Measurements from ENCODE around the gene IL1RAPL2. TPM values are rescaled to one million over a fixed set of nuclear protein-coding genes. Genes with fewer than 3 reads are reported as not detected.

IL1RAPL2 gene
- total and polyA plus RNA-seq, 5 donors from 2014 or later = not detected

- ATAC-seq (ENCODE audit: low read depth in 2 of 2) (no peak), DNase-seq (no peak)
- Histone ChIP-seq H3K4me3 (ENCODE audit: low read depth, low read length) (no peak overlapping the region), H3K27me3 (ENCODE audit: control insufficient read depth, insufficient read depth, low read length) (no peaks in the 10 kb centered on the region), H3K9me3 (ENCODE audit: control insufficient read depth in 2 of 2, low read length in 2 of 2) (no peaks in the 10 kb centered on the region), H3K36me3 (ENCODE audit: control insufficient read depth, insufficient read depth, low read length) (no peaks in the 10 kb centered on the region), H3K4me1 (ENCODE audit: control insufficient read depth, insufficient read depth, low read length, poor library complexity, severe bottlenecking) (no peaks in the 10 kb centered on the region), H3K27ac (ENCODE audit: insufficient read depth, low read length, poor library complexity, severe bottlenecking) (no peak overlapping the region)
- H3K27ac Mint-ChIP-seq = no peak overlapping the region
- H3K9me3 Mint-ChIP-seq = peaks cover 0 to 9% (median 0%) of the 10 kb centered on the region in 7 donors
- H3K4me1 Mint-ChIP-seq = no peaks in the 10 kb centered on the region
- H3K27me3 Mint-ChIP-seq = no peaks in the 10 kb centered on the region
- no peaks in the 10 kb centered on the region for H3K36me3 Mint-ChIP-seq
- no peak overlapping the region for H3K4me3 Mint-ChIP-seq
These were observed 809.8 kb downstream of the IL1RAPL2 start for GRCh38 chrX:105375816-105376215.

- no peaks in the 10 kb centered on the region for H3K27me3 ChIP-seq (ENCODE audit: control insufficient read depth, insufficient read depth, low read length)
- Mint-ChIP-seq H3K36me3 (no peaks in the 10 kb centered on the region), H3K27me3 (no peaks in the 10 kb centered on the region), H3K9me3 (peaks cover 0 to 7% (median 0%) of the 10 kb centered on the region in 7 donors), H3K27ac (no peak overlapping the region), H3K4me3 (no peak overlapping the region), H3K4me1 (no peaks in the 10 kb centered on the region)
- no peak for ATAC-seq (ENCODE audit: low read depth in 2 of 2)
- no peaks in the 10 kb centered on the region for H3K9me3 ChIP-seq (ENCODE audit: control insufficient read depth in 2 of 2, low read length in 2 of 2)
- DNase-seq = no peak
- no peak overlapping the region for H3K27ac ChIP-seq (ENCODE audit: insufficient read depth, low read length, poor library complexity, severe bottlenecking)
- H3K36me3 ChIP-seq (ENCODE audit: control insufficient read depth, insufficient read depth, low read length) = no peaks in the 10 kb centered on the region
- no peaks in the 10 kb centered on the region for H3K4me1 ChIP-seq (ENCODE audit: control insufficient read depth, insufficient read depth, low read length, poor library complexity, severe bottlenecking)
- H3K4me3 ChIP-seq (ENCODE audit: low read depth, low read length) = no peak overlapping the region
These were observed 858.7 kb downstream of the IL1RAPL2 start for GRCh38 chrX:105424729-105425128.

DNA sequence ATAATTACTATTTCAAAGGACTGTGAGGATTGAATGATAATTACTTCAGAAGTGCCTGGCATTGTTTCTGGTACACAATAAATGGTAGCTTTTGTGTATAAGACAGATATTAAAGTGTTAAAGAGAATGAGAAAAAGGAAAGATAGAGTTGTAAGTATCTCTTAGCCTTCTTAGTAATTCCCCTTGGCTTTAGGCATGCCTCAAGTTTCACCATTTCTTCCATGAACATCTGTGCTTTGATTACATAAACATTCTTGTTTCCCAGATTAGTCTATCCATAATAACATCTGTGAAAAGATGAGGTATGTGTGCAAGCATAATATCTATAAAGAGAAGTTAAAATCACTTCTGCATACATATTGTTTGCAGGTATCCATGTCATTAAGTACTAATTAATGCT is 885.4 kb downstream of the IL1RAPL2 start:
- H3K36me3 ChIP-seq (ENCODE audit: control insufficient read depth, insufficient read depth, low read length) = no peaks in the 10 kb centered on the region
- peak overlapping the region in 1 of 3 donors; percentile 66 for H3K27ac Mint-ChIP-seq

DNA sequence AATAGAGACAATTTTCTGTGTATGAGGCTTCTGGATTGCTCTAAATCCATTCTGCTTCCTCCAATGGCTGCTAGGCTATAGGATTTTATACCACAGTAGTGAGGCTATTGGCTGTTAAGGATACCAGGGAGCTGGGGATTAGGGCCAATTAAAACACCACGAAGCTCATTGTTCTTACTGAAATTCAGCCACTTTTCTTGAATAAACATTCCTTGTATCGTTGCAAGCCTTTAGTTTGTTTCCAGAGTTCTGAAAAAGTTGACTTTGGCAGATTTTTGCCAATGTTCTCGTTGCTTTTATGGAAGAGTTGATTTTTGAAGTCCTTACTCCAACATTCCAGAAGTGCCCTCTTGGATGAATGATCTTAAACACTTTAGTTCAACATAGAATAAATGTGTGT is 892.8 kb downstream of the IL1RAPL2 start:
- no peak overlapping the region for H3K4me3 ChIP-seq (ENCODE audit: low read depth, low read length)
- Mint-ChIP-seq H3K27ac (no peak overlapping the region), H3K4me1 (no peaks in the 10 kb centered on the region), H3K27me3 (no peaks in the 10 kb centered on the region), H3K36me3 (no peaks in the 10 kb centered on the region), H3K4me3 (no peak overlapping the region), H3K9me3 (peaks cover 0 to 4% (median 0%) of the 10 kb centered on the region in 7 donors)
- H3K4me1 ChIP-seq (ENCODE audit: control insufficient read depth, insufficient read depth, low read length, poor library complexity, severe bottlenecking) = no peaks in the 10 kb centered on the region
- DNase-seq = no peak
- no peak overlapping the region for H3K27ac ChIP-seq (ENCODE audit: insufficient read depth, low read length, poor library complexity, severe bottlenecking)
- no peaks in the 10 kb centered on the region for H3K27me3 ChIP-seq (ENCODE audit: control insufficient read depth, insufficient read depth, low read length)
- no peaks in the 10 kb centered on the region for H3K36me3 ChIP-seq (ENCODE audit: control insufficient read depth, insufficient read depth, low read length)
- ATAC-seq (ENCODE audit: low read depth in 2 of 2) = no peak
- no peaks in the 10 kb centered on the region for H3K9me3 ChIP-seq (ENCODE audit: control insufficient read depth in 2 of 2, low read length in 2 of 2)

More for the DNA sequence above, 885.4 kb downstream of the IL1RAPL2 start:
- no peaks in the 10 kb centered on the region for H3K9me3 ChIP-seq (ENCODE audit: control insufficient read depth in 2 of 2, low read length in 2 of 2)
- ATAC-seq (ENCODE audit: low read depth in 2 of 2) = no peak
- Mint-ChIP-seq H3K27me3 (no peaks in the 10 kb centered on the region), H3K4me3 (no peak overlapping the region), H3K9me3 (peaks cover 0 to 6% (median 2%) of the 10 kb centered on the region in 7 donors), H3K4me1 (no peaks in the 10 kb centered on the region), H3K36me3 (no peaks in the 10 kb centered on the region)
- no peaks in the 10 kb centered on the region for H3K27me3 ChIP-seq (ENCODE audit: control insufficient read depth, insufficient read depth, low read length)
- H3K4me1 ChIP-seq (ENCODE audit: control insufficient read depth, insufficient read depth, low read length, poor library complexity, severe bottlenecking) = no peaks in the 10 kb centered on the region
- no peak for DNase-seq
- no peak overlapping the region for H3K27ac ChIP-seq (ENCODE audit: insufficient read depth, low read length, poor library complexity, severe bottlenecking)
- no peak overlapping the region for H3K4me3 ChIP-seq (ENCODE audit: low read depth, low read length)

DNA sequence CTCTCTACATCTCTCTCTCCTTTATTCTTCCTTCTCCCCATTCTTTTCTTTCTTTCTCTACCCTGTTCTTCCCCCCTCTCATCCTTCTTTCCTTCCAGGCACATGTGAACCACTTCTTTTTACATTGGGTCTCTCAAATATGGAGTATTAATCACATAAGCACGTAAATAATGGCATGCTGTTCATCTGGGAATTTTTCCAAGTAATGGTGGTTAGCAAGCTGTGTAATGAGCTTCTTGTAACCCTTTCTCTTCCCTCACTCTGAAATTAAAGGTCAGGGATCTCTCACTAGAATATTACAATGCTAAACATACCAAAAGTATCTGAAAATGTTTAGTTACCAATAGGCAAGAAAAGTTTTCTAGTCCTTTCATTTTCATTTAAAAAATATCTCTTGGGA is 894.4 kb downstream of the IL1RAPL2 start:
- H3K4me1 Mint-ChIP-seq = no peaks in the 10 kb centered on the region
- H3K36me3 ChIP-seq (ENCODE audit: control insufficient read depth, insufficient read depth, low read length) = no peaks in the 10 kb centered on the region
- H3K27me3 ChIP-seq (ENCODE audit: control insufficient read depth, insufficient read depth, low read length) = no peaks in the 10 kb centered on the region
- no peak for ATAC-seq (ENCODE audit: low read depth in 2 of 2)
- H3K4me1 ChIP-seq (ENCODE audit: control insufficient read depth, insufficient read depth, low read length, poor library complexity, severe bottlenecking) = no peaks in the 10 kb centered on the region
- no peaks in the 10 kb centered on the region for H3K9me3 ChIP-seq (ENCODE audit: control insufficient read depth in 2 of 2, low read length in 2 of 2)
- no peak overlapping the region for H3K4me3 Mint-ChIP-seq
- no peak overlapping the region for H3K27ac ChIP-seq (ENCODE audit: insufficient read depth, low read length, poor library complexity, severe bottlenecking)
- no peaks in the 10 kb centered on the region for H3K27me3 Mint-ChIP-seq
- no peak overlapping the region for H3K4me3 ChIP-seq (ENCODE audit: low read depth, low read length)
- no peak for DNase-seq
- H3K27ac Mint-ChIP-seq = no peak overlapping the region
- peaks cover 0 to 4% (median 0%) of the 10 kb centered on the region in 7 donors for H3K9me3 Mint-ChIP-seq
- H3K36me3 Mint-ChIP-seq = no peaks in the 10 kb centered on the region

DNA sequence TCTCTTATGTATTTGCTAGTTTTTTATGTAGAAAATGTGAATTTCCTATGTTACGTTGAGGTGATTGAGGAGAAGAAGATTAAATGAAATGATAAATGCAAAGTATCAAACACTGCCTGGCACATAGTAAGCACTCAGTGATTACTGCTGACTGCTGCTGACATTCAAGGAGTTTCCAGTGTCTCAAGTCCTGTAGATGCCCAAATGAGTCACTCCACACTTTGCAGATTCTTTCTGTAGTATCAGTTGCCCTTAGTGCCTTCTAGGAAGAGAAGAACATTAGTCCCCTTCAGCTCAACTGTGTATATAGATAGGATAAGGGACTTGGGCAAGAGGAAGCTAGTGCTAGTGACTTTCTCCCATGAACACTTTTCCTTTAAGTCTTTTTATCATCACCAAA is 895.0 kb downstream of the IL1RAPL2 start:
- Histone ChIP-seq H3K4me1 (ENCODE audit: control insufficient read depth, insufficient read depth, low read length, poor library complexity, severe bottlenecking) (no peaks in the 10 kb centered on the region), H3K9me3 (ENCODE audit: control insufficient read depth in 2 of 2, low read length in 2 of 2) (no peaks in the 10 kb centered on the region), H3K27me3 (ENCODE audit: control insufficient read depth, insufficient read depth, low read length) (no peaks in the 10 kb centered on the region), H3K4me3 (ENCODE audit: low read depth, low read length) (no peak overlapping the region), H3K27ac (ENCODE audit: insufficient read depth, low read length, poor library complexity, severe bottlenecking) (no peak overlapping the region), H3K36me3 (ENCODE audit: control insufficient read depth, insufficient read depth, low read length) (no peaks in the 10 kb centered on the region)
- H3K27ac Mint-ChIP-seq = no peak overlapping the region
- H3K4me3 Mint-ChIP-seq = no peak overlapping the region
- no peaks in the 10 kb centered on the region for H3K4me1 Mint-ChIP-seq
- no peaks in the 10 kb centered on the region for H3K36me3 Mint-ChIP-seq
- ATAC-seq (ENCODE audit: low read depth in 2 of 2) = no peak
- no peaks in the 10 kb centered on the region for H3K27me3 Mint-ChIP-seq
- no peak for DNase-seq
- peaks cover 0 to 4% (median 0%) of the 10 kb centered on the region in 7 donors for H3K9me3 Mint-ChIP-seq

- Histone ChIP-seq H3K36me3 (ENCODE audit: control insufficient read depth, insufficient read depth, low read length) (no peaks in the 10 kb centered on the region), H3K9me3 (ENCODE audit: control insufficient read depth in 2 of 2, low read length in 2 of 2) (no peaks in the 10 kb centered on the region), H3K27me3 (ENCODE audit: control insufficient read depth, insufficient read depth, low read length) (no peaks in the 10 kb centered on the region), H3K27ac (ENCODE audit: insufficient read depth, low read length, poor library complexity, severe bottlenecking) (no peak overlapping the region), H3K4me3 (ENCODE audit: low read depth, low read length) (no peak overlapping the region), H3K4me1 (ENCODE audit: control insufficient read depth, insufficient read depth, low read length, poor library complexity, severe bottlenecking) (no peaks in the 10 kb centered on the region)
- Mint-ChIP-seq H3K4me1 (no peaks in the 10 kb centered on the region), H3K27me3 (no peaks in the 10 kb centered on the region), H3K4me3 (no peak overlapping the region), H3K36me3 (no peaks in the 10 kb centered on the region), H3K9me3 (peaks cover 0 to 3% (median 0%) of the 10 kb centered on the region in 7 donors), H3K27ac (no peak overlapping the region)
- DNase-seq = no peak
- ATAC-seq (ENCODE audit: low read depth in 2 of 2) = no peak
These were observed 896.2 kb downstream of the IL1RAPL2 start for GRCh38 chrX:105462186-105462585.

DNA sequence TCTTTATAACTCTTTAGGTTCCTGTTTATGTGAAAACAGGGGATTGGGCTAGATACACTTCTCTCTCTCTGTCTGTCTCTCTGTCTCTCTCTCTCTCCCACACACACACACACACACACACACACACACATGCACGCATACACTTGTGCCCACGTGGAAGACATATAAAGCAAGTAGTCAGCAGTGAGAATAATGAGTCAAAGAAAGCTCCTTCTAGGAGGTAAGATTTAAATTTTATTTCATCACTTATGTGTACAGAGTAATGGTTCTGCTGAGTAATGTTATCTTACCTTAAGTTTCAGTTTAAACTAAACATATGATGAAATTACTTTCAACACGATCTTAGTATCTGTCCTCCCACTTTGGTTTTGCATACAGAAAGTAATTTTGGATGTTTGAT is 897.5 kb downstream of the IL1RAPL2 start:
- H3K9me3 Mint-ChIP-seq = peaks cover 0 to 3% (median 0%) of the 10 kb centered on the region in 7 donors
- H3K27me3 ChIP-seq (ENCODE audit: control insufficient read depth, insufficient read depth, low read length) = no peaks in the 10 kb centered on the region
- no peaks in the 10 kb centered on the region for H3K4me1 ChIP-seq (ENCODE audit: control insufficient read depth, insufficient read depth, low read length, poor library complexity, severe bottlenecking)
- H3K4me3 ChIP-seq (ENCODE audit: low read depth, low read length) = no peak overlapping the region
- H3K27me3 Mint-ChIP-seq = no peaks in the 10 kb centered on the region
- DNase-seq (no peak), ATAC-seq (ENCODE audit: low read depth in 2 of 2) (no peak)
- no peaks in the 10 kb centered on the region for H3K36me3 Mint-ChIP-seq
- H3K4me1 Mint-ChIP-seq = no peaks in the 10 kb centered on the region
- no peak overlapping the region for H3K27ac Mint-ChIP-seq
- no peaks in the 10 kb centered on the region for H3K36me3 ChIP-seq (ENCODE audit: control insufficient read depth, insufficient read depth, low read length)
- H3K9me3 ChIP-seq (ENCODE audit: control insufficient read depth in 2 of 2, low read length in 2 of 2) = no peaks in the 10 kb centered on the region
- H3K27ac ChIP-seq (ENCODE audit: insufficient read depth, low read length, poor library complexity, severe bottlenecking) = no peak overlapping the region
- H3K4me3 Mint-ChIP-seq = no peak overlapping the region

All from CD4-positive, CD25-positive, alpha-beta regulatory T cell (primary cell).